GOT3 (cell line): ENCODE measurements around the gene SERF2.
"Not testable (repeated sequence)": the region's sequence is repeated elsewhere in the genome, so short reads cannot be mapped to it uniquely, and the experiment has no call there.

ENCODE experiments used
- DNase-seq: peaks from one replicate; lab custom pipeline; 2025; ENCODE audit warnings: mixed read lengths; lab: John Stamatoyannopoulos, UW

SERF2 gene

GRCh38 chr15:43791993-43792760 lies at the start of gene SERF2:
Gene SERF2, plus strand, starts transcription at chr15:43792320. Its CDS starts 57 bp downstream, at chr15:43792377.
- peak; percentile 96 for DNase-seq

GRCh38 chr15:43746245-43746902 lies 45.7 kb upstream of the SERF2 start, which contains the start of gene PDIA3:
Gene PDIA3, plus strand, starts transcription at chr15:43746438. Its CDS starts 102 bp downstream, at chr15:43746540.
- DNase-seq = peak; percentile 69

- not testable (repeated sequence) for DNase-seq
Measured at GRCh38 chr15:43746903-43747309, 45.2 kb upstream of the SERF2 start.

- no peak for DNase-seq
Measured at GRCh38 chr15:43748376-43748775, 43.7 kb upstream of the SERF2 start.

GRCh38 chr15:43749690-43750345 lies 42.3 kb upstream of the SERF2 start:
- no peak for DNase-seq

GRCh38 chr15:43751885-43752284 lies 40.2 kb upstream of the SERF2 start:
- no peak for DNase-seq

GRCh38 chr15:43762824-43763223 lies 29.3 kb upstream of the SERF2 start:
- DNase-seq = no peak

- no peak for DNase-seq
Measured at GRCh38 chr15:43763819-43764446, 28.2 kb upstream of the SERF2 start.

GRCh38 chr15:43769584-43770228 lies 22.4 kb upstream of the SERF2 start:
- DNase-seq = no peak

GRCh38 chr15:43771816-43772215 lies 20.3 kb upstream of the SERF2 start:
- DNase-seq = no peak

GRCh38 chr15:43772624-43773023 lies 19.5 kb upstream of the SERF2 start:
- DNase-seq = no peak

- no peak for DNase-seq
Measured at GRCh38 chr15:43774062-43774461, 18.1 kb upstream of the SERF2 start.

GRCh38 chr15:43775411-43775965 lies 16.6 kb upstream of the SERF2 start:
- no peak for DNase-seq

GRCh38 chr15:43776101-43776717 lies 15.9 kb upstream of the SERF2 start:
- DNase-seq = no peak

- peak; percentile 45 for DNase-seq
Measured at GRCh38 chr15:43776718-43777266, 15.3 kb upstream of the SERF2 start, which contains the start of gene ELL3. Gene ELL3, minus strand, starts transcription at chr15:43776966. Its CDS starts 65 bp downstream, at chr15:43776901.

GRCh38 chr15:43777267-43777914 lies 14.7 kb upstream of the SERF2 start:
- DNase-seq = peak; percentile 31

GRCh38 chr15:43779016-43779415 lies 13.1 kb upstream of the SERF2 start:
- no peak for DNase-seq

- DNase-seq = no peak
Measured at GRCh38 chr15:43789409-43789808, 2.7 kb upstream of the SERF2 start.

- no peak for DNase-seq
Measured at GRCh38 chr15:43792761-43793476, 799 bp downstream of the SERF2 start.
